LNCaP clone FGC (cell line): ENCODE measurements around the gene PEX14.
"Not testable (repeated sequence)": the region's sequence is repeated elsewhere in the genome, so short reads cannot be mapped to it uniquely, and the experiment has no call there.

ENCODE experiments used
- DNase-seq: peaks from one replicate; pipeline ENCODE4 v3.0.0-alpha.2; 2011; ENCODE audit warnings: low read depth
- H3K4me3 ChIP-seq: 2 replicates; pipeline ENCODE4 v1.5.1; 2011; ENCODE audit warnings: mild to moderate bottlenecking, low read depth, low read length, control low read depth
- TF ChIP-seq, protein P1 (sequence below): IDR thresholded peaks from 2 replicates; pipeline ENCODE4 v1.5.1; 2012; ENCODE audit warnings: mild to moderate bottlenecking; ENCODE audit not compliant: control insufficient read depth, insufficient read depth; ENCODE audit errors: extremely low read depth

Gene PEX14

DNA sequence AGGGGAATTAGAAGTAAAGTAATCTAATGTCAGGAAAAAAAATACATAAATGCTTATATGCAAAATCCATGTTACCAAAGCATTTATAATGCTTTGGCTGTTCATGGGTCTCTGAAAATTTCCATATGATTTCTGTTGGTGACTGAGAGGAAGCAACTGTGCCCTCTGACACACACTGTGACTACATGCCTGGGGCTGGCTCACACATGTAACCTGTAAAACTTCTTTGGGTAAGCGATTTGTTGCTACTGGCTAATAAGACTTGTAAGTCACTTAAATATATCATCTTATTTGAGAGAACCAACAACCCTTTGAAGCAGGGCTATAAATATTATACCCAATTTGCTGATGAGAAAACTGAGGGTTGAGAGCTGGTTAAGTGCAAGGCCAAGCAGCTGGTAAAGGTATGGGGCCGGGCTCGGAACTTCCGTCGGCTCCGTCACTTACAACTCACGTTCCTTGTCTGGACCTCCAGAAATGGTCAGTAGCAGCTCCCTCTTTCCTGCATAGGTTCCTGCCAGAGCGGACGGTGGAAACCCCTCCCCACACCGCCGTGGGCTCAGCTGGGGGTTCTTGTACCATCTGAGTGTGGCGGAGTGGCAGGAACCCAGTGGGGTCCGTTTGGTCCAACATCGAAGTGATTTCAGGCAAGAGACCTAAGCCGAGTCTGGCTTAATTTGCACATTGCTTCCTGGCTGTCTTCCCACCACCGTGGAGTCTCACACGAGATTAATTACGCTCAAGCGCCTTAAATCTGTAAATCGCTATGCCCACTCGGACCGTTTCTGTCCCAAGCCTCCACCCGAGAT, 3.1 kb upstream of the PEX14 start:
- no peak for DNase-seq
- TF ChIP-seq, protein P1, sequence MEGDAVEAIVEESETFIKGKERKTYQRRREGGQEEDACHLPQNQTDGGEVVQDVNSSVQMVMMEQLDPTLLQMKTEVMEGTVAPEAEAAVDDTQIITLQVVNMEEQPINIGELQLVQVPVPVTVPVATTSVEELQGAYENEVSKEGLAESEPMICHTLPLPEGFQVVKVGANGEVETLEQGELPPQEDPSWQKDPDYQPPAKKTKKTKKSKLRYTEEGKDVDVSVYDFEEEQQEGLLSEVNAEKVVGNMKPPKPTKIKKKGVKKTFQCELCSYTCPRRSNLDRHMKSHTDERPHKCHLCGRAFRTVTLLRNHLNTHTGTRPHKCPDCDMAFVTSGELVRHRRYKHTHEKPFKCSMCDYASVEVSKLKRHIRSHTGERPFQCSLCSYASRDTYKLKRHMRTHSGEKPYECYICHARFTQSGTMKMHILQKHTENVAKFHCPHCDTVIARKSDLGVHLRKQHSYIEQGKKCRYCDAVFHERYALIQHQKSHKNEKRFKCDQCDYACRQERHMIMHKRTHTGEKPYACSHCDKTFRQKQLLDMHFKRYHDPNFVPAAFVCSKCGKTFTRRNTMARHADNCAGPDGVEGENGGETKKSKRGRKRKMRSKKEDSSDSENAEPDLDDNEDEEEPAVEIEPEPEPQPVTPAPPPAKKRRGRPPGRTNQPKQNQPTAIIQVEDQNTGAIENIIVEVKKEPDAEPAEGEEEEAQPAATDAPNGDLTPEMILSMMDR: no peak
- H3K4me3 ChIP-seq: peak overlapping the region; percentile 82

DNA sequence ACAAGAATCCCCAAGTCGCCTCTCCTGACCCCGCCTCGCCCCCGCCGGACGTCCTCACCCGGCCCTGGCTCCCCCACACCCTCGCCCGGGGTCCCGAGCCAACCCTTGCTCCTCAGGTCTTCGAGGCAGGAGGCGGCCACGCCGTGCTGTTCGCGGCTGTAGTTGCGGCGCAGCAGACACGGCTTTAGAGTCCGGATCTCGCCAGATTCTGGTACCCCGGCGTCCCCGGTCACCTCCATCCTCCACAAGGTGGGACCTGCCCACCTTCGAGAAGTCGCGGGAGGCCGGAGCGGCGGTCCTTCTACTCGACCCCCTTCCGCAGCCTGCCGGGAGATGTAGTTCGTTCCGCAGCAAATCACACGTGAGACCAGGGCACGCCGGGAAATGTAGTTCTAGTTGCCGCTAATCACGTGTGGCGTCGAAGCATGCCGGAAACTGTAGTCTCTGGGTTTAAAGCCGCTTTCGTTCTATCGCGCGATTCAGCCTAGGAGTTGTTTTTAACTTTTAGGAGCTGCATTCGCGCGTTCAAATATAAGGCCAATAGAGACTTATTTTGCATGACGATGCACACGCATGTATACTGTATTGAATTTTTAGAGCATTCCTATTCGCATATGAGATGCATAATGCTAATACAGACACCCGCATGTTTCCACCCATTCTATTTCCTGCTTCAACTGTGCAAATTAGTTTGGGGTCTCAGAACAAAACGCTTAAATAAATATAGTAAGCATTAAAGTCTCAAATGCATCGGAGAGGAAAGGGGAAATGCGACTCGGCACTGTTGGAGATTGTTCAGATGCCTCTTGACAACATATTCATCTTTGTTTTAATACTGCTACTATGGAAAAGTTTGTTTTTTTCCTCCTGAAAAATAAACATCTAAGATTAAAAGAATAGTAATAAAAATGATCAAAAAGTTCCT, 2.3 kb upstream of the PEX14 start, which contains the start of gene DFFA:
Gene DFFA, minus strand, starts transcription at position 310 of the 925 bp plus-strand sequence. Its CDS starts 71 bp downstream, at position 239.
- TF ChIP-seq, protein P1: no peak
- DNase-seq: peak; percentile 90
- peak within 1 kb of the TSS; percentile 82 for H3K4me3 ChIP-seq

DNA sequence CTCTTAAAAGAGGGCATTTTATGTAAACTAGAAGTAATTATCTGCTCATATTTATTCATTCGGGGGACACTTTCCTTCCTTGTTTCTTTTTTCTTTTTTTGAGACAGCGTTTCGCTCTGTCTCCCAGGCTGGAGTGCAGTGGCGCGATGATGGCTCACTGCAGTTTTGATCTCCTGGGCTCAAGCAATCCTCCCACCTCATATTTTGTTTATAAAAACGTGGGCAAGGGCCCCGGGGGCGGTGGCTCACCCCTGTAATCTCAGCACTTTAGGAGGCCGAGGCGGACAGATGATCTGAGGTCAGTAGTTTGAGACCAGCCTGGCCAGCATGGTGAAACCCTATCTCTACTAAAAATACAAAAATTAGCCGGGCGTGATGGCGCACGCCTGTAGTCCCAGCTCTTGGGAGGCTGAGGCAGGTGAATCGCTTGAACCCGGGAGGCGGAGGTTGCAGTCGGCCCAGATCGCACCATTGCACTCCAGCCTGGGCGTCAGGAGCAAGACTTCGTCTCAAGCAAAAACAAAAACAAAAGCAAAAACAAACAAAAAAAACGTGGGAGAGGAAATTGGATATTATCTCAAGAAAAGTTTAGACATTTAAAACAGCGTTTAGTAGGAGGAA, 1.5 kb upstream of the PEX14 start:
- TF ChIP-seq, protein P1: no peak
- peak overlapping the region; percentile 82 for H3K4me3 ChIP-seq
- no peak for DNase-seq

DNA sequence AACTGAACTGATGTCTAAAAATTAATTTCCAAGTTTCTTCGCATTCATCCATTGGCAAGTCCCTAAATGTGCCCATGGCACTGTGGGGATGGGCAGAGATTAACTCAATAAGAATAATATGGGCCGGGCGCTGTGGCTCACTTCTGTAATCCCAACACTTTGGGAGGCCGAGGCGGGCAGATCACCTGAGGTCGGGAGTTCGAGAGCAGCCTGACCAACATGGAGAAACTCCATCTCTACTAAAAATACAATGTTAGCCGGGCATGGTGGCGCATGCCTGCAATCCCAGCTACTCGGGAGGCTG, 489 bp upstream of the PEX14 start:
- DNase-seq: not testable (repeated sequence)
- H3K4me3 ChIP-seq: peak overlapping the region; percentile 96

DNA sequence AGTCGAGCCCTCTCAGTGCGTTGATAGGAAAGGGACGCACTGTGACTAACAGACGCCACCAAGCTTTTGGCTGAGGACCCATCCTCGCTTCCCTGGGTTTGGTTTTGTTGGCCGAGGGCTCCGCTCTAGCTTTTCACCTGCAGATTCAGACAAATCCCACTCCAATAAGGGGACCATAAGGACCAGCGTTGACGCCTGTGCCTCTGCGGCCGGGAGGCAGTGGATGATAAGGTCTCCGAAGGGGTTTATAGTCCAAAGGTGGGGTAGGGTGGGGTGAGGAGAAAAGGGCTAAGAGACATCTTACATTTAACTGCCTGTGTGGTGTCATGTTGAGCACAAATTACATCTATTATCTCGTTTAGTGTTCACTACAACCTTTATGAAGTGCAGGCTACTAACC, 760 bp downstream of the PEX14 start:
- TF ChIP-seq, protein P1: no peak
- no peak for DNase-seq
- H3K4me3 ChIP-seq: peak overlapping the region; percentile 96

DNA sequence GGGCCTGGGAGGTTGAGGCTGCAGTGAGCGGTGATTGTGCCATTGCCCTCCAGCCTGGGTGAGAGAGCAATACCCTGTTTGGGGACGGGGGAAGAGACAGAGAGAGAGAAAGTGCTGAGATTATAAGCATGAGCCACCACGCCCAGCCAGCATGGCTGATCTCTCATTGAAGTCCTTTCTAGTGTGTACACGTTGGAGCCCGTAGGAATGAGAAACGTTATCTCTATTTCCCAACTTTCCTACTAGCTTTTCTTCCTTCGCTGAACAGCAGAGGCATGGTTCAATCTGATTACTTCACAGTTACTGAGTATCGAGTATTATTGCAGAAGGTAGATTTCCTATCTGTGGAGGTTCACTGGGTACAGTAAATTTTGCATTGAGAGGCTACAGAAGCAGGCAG, 4.5 kb downstream of the PEX14 start:
- no peak for DNase-seq
- no peak overlapping the region for H3K4me3 ChIP-seq
- TF ChIP-seq, protein P1: no peak

DNA sequence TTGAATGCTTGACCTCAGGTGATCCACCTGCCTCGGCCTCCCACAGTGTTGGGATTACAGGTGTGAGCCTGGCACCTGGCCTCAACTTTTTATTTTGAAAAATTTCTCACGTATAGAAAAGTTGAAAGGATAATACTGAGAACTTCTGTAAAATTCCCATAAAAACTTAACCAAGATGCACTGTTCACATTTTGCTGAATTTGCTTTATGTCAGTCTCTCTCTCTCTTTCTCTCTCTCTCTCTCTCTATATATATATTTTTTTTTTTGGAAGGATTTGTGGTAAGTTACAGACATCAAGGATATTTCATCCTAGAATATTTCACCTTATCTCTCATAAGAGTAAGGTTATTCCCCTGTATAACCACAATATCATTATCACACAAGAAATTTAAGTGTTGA, 5.9 kb downstream of the PEX14 start:
- no peak overlapping the region for H3K4me3 ChIP-seq
- no peak for DNase-seq

More for the DNA sequence above, 5.9 kb downstream of the PEX14 start:
- TF ChIP-seq, protein P1: no peak
